Ectodermal cell (in vitro differentiated cells): Measurements from ENCODE around the gene TMEM181.
"Not testable (repeated sequence)": the region's sequence is repeated elsewhere in the genome, so short reads cannot be mapped to it uniquely, and the experiment has no call there.

ENCODE experiments used
- H3K27ac ChIP-seq: 2 replicates; pipeline ENCODE4 v1.7.0; 2013; ENCODE audit warnings: mild to moderate bottlenecking, low read depth, low read length; ENCODE audit not compliant: insufficient read depth, poor library complexity, severe bottlenecking
- H3K27me3 ChIP-seq: 2 replicates; pipeline ENCODE4 v1.7.0; 2013; ENCODE audit warnings: mild to moderate bottlenecking, low read length; ENCODE audit not compliant: insufficient read depth, control insufficient read depth, poor library complexity, severe bottlenecking
- H3K36me3 ChIP-seq: one replicate; pipeline ENCODE4 v1.7.0; 2013; ENCODE audit warnings: low read length; ENCODE audit not compliant: control insufficient read depth, insufficient read depth
- H3K4me1 ChIP-seq: one replicate; pipeline ENCODE4 v1.7.0; 2013; ENCODE audit warnings: low read length; ENCODE audit not compliant: control insufficient read depth, insufficient read depth
- H3K4me3 ChIP-seq: 2 replicates; pipeline ENCODE4 v1.7.0; 2013; ENCODE audit warnings: low read depth, low read length, control low read depth; ENCODE audit not compliant: insufficient read depth
- H3K9me3 ChIP-seq: 2 replicates; pipeline ENCODE4 v1.7.0; 2013; ENCODE audit warnings: mild to moderate bottlenecking, low read length, moderate library complexity; ENCODE audit not compliant: control insufficient read depth
- WGBS, 2 experiments: methylation state at CpG; one replicate each; pipeline ENCODE4 v1.1.7; 2013; ENCODE audit warnings: missing lambda C conversion rate in 2 of 2; 5-methylcytosine and 5-hydroxymethylcytosine counted together

Gene TMEM181

DNA sequence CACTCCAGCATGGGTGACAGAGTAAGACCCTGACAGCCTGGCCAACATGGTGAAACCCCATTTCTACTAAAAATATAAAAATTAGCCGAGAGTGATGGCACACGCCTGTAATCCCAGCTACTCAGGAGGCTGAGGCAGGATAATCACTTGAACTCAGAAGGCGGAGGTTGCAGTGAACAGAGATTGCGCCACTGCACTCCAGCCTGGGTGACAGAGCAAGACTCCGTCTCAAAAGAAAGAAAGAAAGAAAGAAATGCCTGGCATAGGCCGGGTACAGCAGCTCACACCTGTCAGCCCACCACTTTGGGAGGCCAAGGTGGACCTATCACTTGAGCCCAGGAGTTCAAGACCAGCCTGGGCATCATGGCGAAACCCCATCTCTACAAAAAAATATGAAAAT is 38.9 kb upstream of the TMEM181 start:
- H3K36me3 ChIP-seq, H3K4me3 ChIP-seq, H3K27ac ChIP-seq, H3K9me3 ChIP-seq, H3K27me3 ChIP-seq: not testable (repeated sequence)
- H3K4me1 ChIP-seq = peaks cover 12% of the 10 kb centered on the region
- 89 to 93% methylated on average over 7 of the region's 7 CpGs for WGBS, 2 experiments

DNA sequence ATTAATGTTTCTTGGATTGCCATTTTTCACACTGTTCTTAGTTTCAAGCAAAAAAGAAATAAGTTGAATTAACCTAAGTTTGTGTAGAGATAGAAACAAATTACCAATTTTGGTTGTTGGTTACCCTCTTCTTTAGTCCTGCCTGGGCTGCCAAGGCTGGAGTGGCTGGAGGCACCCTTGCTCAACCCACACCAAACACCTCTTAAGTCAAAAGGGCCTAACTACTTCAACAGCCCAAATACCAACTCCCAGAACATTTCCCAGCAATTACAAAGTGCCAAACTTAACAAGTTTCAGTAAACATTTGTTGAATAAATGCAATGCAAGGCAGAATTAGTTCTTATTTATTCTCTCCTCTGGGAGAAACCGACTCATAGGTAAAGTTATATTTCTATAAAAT is 38.1 kb upstream of the TMEM181 start:
- Histone ChIP-seq H3K27me3 (no peaks in the 10 kb centered on the region), H3K27ac (no peak overlapping the region), H3K4me1 (peaks cover 12% of the 10 kb centered on the region), H3K9me3 (no peaks in the 10 kb centered on the region), H3K4me3 (no peak overlapping the region), H3K36me3 (no peaks in the 10 kb centered on the region)
- WGBS, 2 experiments = no CpG with 5 or more reads among the region's 1 CpG

DNA sequence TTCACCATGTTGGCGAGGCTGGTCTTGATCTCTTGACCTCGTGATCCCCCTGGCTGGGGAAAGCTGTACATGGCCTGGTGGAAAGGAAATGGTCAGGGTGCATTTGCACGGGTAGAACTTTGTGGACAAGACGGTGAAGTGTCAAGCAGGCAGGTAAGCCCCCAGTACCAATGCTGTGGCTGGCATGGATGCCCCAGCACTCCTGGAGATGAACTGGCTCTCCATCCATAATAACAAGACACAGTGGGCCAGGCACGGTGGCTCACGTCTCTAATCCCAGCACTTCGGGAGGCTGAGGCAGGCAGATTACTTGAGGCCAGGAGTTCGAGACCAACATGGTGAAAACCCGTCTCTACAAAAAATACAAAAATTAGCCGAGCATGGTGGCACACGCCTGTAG is 37.3 kb upstream of the TMEM181 start:
- H3K4me3 ChIP-seq = no peak overlapping the region
- H3K36me3 ChIP-seq = no peaks in the 10 kb centered on the region
- H3K27me3 ChIP-seq = no peaks in the 10 kb centered on the region
- peaks cover 11% of the 10 kb centered on the region for H3K4me1 ChIP-seq
- H3K9me3 ChIP-seq = no peaks in the 10 kb centered on the region
- H3K27ac ChIP-seq = no peak overlapping the region
- 92 to 93% methylated on average over 11 of the region's 11 CpGs for WGBS, 2 experiments

DNA sequence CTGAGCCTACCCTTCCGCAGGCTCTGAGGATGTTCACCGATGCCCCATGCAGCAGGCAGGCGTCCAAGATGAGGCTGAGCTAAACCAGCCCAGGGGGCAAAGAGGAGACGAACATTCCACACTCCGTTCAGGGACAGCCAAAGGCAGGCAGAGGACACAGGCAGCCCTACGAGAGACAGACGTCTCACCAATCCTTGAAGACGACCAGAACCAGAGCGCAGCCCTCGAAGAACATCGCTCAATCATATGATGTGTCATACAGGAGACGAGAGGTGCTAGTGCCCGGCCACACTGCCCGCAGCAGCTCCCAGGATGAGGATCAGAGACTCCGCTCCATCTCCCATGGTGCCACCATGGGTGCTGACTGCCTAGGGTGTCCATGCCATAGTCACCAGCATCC is 35.6 kb upstream of the TMEM181 start:
- Histone ChIP-seq H3K27ac (no peak overlapping the region), H3K4me1 (no peaks in the 10 kb centered on the region), H3K9me3 (no peaks in the 10 kb centered on the region), H3K27me3 (no peaks in the 10 kb centered on the region), H3K36me3 (no peaks in the 10 kb centered on the region), H3K4me3 (no peak overlapping the region)
- 94 to 96% methylated on average over 15 of the region's 15 CpGs for WGBS, 2 experiments

DNA sequence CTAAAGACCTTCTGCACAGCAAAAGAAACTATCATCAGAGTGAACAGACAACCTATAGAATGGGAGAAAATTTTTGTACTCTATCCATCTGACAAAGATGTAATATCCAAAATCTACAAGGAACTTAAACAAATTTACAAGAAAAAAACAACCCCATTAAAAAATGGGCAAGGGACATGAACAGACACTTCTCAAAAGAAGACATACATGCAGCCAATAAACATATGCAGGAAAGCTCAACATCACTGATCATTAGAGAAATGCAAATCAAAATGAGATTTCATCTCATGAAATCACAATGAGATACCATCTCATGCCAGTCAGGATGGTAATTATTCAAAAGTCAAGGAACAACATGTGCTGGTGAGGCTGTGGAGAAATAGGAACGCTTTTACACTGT is 32.0 kb upstream of the TMEM181 start:
- not testable (repeated sequence) for H3K27ac ChIP-seq, H3K4me3 ChIP-seq, H3K4me1 ChIP-seq, H3K9me3 ChIP-seq, H3K36me3 ChIP-seq, H3K27me3 ChIP-seq
- whole genome bisulfite sequencing, 2 experiments = 82 to 86% methylated on average over 1 of the region's 1 CpG

DNA sequence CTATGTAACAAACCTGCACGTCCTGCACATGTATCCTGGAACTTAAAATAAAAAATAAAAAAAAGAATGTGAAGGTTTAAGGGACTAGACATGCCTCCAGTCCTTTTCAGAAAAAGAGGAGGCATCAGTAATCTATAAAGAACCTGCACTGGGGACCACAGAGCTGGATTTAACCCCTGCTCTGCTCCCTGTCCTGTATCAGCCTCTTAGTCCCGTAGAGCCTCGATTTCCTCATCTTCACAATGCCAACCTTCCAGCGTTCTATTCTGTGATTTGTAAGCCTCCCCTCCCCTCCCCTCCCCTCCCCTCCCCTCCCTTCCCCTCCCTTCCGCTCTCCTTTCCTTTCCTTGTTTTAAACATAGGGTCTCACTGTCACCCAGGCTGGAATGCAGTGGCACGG is 31.1 kb upstream of the TMEM181 start:
- Histone ChIP-seq H3K36me3 (no peaks in the 10 kb centered on the region), H3K27me3 (no peaks in the 10 kb centered on the region), H3K9me3 (no peaks in the 10 kb centered on the region), H3K4me3 (no peak overlapping the region), H3K4me1 (no peaks in the 10 kb centered on the region), H3K27ac (no peak overlapping the region)
- 84 to 91% methylated on average over 6 of the region's 6 CpGs for WGBS, 2 experiments

DNA sequence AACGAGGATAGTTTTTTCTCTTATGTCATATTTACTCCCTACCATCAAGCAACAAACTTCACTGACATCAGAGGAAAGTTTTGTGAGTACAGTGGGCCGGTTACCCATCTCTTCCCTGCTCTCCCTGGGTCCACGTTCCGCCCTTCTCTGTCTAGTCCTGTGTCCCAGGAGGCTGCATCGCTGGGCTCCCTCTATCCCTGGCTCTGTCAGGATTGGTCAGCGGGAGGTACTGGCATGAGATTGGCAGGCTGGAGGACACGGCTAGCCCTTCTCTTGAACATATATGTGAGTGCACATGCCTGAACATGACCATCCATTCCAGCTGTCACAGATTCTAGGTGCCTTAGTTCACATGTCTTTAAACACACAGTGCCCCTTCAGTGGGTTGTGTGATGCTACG is 30.3 kb upstream of the TMEM181 start:
- Histone ChIP-seq H3K27me3 (no peaks in the 10 kb centered on the region), H3K4me3 (no peak overlapping the region), H3K36me3 (no peaks in the 10 kb centered on the region), H3K9me3 (no peaks in the 10 kb centered on the region), H3K27ac (no peak overlapping the region), H3K4me1 (no peaks in the 10 kb centered on the region)
- 84 to 88% methylated on average over 8 of the region's 8 CpGs for WGBS, 2 experiments

DNA sequence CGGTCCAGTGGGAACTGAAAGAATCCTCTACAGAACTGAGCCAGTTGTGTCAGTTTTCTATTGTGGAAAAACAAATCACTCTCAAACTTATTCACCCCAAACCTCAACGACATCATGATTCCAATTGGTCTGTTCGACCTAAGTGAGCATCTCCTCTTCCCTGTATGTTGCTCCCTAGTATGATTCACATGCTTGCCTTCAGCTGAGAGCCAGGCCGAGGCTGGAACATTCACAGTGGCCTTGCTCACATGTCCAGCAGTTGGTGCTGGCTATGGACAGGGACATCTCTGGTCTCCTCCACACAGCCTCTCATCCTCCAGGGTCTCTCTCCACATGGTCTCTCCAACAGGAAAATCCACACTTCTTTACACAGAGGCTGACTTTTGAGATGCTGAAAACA is 28.3 kb upstream of the TMEM181 start:
- Histone ChIP-seq H3K4me1 (no peaks in the 10 kb centered on the region), H3K4me3 (no peak overlapping the region)
- 89 to 90% methylated on average over 4 of the region's 4 CpGs for WGBS, 2 experiments

DNA sequence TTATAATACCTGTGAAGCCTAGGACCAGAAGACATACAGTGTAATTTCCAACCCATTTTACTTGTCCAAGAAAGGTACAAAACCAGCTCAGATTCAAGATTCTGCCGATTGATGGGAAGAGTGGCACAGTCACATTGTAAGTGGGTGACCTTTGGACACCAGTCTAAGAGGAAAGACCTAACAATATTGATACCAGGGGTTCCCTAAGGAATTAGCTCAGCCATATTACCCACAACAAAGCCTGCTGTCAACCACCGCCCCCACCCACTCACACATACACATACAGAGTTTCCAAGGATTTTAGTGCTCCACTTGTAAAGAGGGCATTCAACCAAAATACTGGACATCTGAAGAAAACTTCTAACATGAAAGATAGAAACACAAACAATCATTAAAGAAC is 27.9 kb upstream of the TMEM181 start:
- Histone ChIP-seq H3K4me3 (no peak overlapping the region), H3K4me1 (no peaks in the 10 kb centered on the region), H3K36me3 (no peaks in the 10 kb centered on the region), H3K27me3 (peaks cover 6% of the 10 kb centered on the region), H3K27ac (no peak overlapping the region), H3K9me3 (no peaks in the 10 kb centered on the region)
- 92 to 95% methylated on average over 2 of the region's 2 CpGs for WGBS, 2 experiments

More for the DNA sequence above, 28.3 kb upstream of the TMEM181 start:
- Histone ChIP-seq H3K9me3 (no peaks in the 10 kb centered on the region), H3K36me3 (no peaks in the 10 kb centered on the region), H3K27me3 (peaks cover 6% of the 10 kb centered on the region), H3K27ac (no peak overlapping the region)

DNA sequence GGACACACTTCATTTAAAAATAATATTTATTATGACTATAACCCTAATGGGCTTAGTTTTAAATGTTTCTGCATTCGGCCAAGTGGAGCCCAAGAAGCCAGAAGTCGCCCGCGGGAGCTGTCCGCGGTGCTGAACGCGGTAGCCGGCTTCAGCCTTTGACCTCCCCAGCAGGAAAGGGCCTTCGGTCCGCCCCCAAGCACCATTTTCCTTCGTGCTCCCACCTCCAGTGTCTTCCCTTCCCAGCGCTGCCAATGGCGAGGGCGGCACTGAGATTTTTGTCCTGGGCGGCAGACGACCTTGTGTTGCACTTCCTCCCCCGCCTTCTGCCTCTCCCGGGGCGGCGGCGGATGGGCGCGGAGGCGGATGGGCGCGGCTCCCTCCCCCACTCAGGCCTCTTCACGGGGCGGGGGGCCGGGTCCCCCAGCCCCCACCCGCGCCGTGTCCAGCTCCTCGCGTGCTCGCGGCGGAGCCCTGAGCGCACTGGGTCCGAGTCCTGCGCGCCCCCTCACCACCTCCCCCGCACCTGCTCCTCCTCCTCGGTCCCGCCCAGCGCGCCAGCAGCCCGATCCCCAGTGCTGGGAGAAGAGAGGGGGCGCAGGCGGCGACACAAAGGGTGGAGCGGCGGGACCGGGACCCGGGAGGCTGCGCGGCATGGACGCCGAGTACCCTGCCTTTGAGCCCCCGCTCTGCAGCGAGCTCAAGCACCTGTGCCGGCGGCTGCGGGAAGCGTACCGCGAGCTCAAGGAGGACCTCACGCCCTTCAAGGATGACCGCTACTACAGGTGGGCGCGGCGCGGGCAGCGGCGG is 23.6 kb upstream of the TMEM181 start:
- Histone ChIP-seq H3K27ac (peak overlapping the region; percentile 57), H3K27me3 (peaks cover 18% of the 10 kb centered on the region), H3K9me3 (no peaks in the 10 kb centered on the region), H3K4me1 (no peaks in the 10 kb centered on the region), H3K36me3 (no peaks in the 10 kb centered on the region), H3K4me3 (peak overlapping the region; percentile 69)
- 1% methylated on average over 75 of the region's 75 CpGs for WGBS, 2 experiments
